HG02840 (cell line): ENCODE results near the gene ACADM.
"Not testable (repeated sequence)": the region's sequence is repeated elsewhere in the genome, so short reads cannot be mapped to it uniquely, and the experiment has no call there.

Experiments used
- ATAC-seq: cut with Tn5 transposase; IDR thresholded peaks from one replicate; pipeline ENCODE4 v1.9.1; 2021; ENCODE audit warnings: mild to moderate bottlenecking, moderate library complexity, moderate number of reproducible peaks; ENCODE audit not compliant: unreplicated experiment, low FRiP score

The ACADM gene

DNA sequence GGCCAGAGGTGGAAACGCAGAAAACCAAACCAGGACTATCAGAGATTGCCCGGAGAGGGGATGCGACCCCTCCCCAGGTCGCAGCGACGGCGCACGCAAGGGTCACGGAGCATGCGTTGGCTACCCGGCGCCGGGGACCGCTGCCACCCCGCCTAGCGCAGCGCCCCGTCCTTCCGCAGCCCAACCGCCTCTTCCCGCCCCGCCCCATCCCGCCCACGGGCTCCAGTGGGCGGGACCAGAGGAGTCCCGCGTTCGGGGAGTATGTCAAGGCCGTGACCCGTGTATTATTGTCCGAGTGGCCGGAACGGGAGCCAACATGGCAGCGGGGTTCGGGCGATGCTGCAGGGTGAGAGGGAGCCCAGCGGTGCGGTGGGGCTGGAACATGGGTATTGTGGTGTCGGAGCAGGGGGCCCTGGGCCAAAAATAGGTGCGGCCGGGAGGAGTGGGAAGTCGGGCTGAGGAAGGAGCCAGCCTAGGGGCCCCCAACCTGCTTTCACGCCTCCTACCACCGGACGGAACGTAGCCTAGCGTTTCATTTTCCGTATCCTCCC, at the start of gene ACADM:
Gene ACADM (plus strand): TSS at position 238 of the 551 bp plus-strand sequence. CDS start 79 bp downstream, at position 317.
- peak; percentile 90 for ATAC-seq

DNA sequence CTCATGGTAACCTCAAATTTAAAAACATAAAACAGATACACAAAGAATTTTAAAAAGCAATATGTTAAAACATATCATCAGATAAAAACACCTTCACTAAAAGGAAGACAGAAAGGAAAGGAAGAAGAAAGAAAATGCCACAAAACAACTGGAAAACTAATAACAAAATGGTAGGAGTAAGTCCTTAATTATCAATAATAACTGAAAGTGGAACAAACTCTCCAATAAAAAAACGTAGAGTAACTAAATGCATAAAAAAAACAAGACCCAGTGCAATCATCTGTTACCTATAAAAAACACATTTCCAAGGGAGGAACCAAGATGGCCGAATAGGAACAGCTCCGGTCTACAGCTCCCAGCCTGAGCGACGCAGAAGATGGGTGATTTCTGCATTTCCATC, 47.1 kb upstream of the ACADM start:
- no peak for ATAC-seq

DNA sequence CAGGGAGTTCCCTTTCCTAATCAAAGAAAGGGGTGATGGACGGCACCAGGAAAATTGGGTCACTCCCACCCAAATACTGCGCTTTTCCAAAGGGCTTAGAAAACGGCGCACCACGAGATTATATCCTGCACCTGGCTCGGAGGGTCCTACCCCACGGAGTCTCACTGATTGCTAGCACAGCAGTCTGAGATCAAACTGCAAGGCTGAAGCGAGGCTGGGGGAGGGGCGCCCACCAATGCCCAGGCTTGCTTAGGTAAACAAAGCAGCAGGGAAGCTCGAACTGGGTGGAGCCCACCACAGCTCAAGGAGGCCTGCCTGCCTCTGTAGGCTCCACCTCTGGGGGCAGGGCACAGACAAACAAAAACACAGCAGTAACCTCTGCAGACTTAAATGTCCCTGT, 46.5 kb upstream of the ACADM start:
- not testable (repeated sequence) for ATAC-seq

DNA sequence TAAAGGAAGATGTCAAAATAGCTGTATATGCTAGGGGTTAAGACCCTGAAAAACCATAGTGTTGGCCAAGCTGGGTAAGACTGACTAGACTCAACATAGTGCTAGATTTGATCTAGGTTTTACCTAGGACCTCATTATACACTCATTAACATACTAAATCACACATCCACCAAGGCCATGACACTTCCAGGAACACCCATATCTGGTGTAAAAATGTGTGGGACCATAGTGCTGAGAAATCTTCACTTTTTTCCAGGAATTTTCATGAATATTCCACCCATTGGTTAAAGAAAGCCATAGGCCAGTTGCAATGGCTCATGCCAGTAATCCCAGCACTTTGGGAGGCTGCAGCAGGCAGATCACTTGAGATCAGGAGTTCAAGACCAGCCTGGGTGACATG, 34.0 kb upstream of the ACADM start:
- no peak for ATAC-seq

DNA sequence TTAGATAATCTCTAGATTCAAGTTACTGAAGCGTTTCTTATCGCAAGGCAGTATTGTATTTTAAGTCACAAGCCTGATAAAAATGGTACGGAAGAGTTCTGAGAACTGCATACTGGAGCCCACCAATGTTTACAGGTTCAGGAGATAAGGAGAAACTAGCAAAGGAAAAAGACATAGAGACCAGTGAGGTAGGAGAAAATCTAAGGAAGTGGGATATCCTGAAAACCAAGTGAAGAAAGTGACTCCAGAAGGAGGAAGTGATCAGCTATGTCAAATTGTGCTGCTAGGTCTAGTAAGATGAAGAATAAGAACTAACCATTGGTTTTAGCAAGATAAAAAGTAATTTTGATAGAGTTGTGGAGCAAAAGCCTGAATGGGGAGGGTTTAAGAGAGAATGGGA, 31.0 kb upstream of the ACADM start:
- ATAC-seq = no peak

DNA sequence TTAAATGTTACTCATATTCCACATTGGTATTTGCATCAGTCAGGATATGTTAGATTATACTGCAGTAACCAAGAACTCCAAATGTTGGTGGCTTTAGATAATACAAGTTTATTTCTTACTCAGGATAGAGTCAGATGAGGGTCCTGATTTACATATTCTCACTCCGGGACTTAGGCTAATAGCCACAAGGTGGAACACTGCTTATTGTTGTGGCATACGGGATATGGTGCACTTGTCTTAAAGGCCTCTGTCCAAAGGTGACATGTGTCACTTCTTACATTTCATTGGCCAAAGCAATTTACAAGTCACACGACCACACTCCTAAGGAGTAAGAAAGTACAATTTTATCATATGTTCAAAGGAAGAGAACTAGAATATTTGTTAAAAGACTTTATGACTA, 28.5 kb upstream of the ACADM start:
- ATAC-seq = no peak

DNA sequence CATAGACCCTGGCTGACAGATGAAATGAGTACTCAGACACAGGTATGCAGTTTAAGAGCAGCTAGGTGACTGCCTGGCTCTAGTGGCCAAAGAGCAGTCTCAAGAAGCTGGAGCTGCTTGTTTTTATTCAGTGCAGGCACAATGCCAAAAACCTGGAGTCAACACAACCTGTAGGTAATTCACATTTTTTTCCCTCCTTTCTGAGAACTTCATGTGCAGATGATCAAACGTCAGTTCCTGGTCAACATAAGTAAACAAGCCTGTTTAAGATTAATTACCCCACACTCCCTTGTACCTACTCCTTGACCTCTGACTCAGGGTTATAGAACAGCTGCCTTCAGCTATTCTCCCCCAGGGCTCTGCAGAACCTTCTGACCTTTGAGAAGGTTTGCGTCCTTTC, 17.3 kb upstream of the ACADM start:
- no peak for ATAC-seq

DNA sequence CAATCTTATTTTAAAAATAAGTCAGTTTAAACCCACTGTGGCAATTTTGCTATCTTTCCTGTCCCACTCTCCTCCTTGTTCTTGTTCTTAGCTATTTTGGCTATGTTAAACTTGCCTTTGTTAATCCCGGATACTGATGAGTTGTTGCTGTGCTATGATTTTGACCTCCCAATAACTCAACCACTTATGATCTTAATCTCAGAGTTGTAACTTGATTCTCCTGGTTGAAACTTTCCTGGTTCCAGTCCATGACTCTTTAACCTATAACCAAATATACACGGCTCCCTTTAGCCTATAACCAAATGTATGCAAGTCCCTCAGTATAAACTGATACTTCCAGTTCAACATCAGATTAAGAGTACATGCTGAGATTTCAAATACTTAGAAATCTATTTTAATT, 15.6 kb upstream of the ACADM start:
- ATAC-seq = no peak

DNA sequence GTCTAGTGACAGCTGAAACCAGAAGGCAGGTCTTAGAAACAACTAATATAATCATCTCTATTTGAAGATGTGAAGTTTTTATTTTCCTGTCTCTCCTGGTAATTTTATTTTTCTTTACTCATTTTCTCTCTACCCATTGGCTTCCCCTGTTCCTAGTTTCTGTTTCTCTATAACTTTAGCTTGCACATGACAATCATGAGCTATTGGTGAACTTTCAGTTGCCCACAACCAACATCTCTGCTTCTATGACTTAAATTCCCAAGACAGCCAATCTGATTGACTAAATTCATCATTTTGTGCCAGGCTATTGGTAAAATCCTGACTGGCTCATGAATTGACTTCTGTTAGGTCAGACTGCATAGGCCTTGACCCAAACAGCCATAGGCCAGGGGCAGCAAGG, 13.7 kb upstream of the ACADM start:
- no peak for ATAC-seq

DNA sequence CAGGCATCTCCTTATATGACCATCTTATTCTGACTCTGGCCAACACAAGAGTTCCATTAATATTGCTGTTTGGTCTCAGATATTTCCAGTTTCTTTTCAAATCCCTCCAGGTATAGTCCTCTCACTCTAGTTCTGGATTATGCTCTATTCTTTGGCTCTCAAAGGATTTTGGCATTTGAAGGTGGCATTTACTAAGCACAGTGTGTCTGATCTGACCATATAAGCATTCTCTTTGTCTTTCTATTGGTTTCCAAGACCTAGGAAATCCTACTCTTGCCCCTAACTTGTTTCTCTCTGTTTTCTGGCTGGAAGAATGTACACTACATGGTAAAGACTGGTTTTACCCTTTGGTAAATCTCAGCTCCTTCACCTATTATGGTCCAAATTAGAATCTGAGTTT, 12.7 kb upstream of the ACADM start:
- ATAC-seq = no peak

DNA sequence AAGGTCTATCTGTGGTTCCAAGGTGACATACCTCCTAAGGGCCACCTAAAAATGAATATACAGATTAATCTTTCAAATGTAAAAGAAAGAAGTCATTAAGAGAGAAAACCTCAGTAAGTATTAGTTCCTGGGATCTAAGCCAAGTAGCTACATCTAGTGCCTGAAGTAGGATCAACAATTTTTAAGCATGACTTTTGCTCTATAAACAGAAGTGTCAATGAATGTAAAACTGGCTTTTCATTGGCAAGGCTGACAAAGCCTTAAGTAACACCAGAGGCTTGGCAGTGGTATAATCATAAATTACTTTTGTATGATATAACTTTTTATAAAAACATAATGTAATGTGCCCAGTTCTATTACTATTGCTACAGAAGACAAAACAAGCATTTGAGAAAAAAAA, 12.2 kb upstream of the ACADM start:
- no peak for ATAC-seq

DNA sequence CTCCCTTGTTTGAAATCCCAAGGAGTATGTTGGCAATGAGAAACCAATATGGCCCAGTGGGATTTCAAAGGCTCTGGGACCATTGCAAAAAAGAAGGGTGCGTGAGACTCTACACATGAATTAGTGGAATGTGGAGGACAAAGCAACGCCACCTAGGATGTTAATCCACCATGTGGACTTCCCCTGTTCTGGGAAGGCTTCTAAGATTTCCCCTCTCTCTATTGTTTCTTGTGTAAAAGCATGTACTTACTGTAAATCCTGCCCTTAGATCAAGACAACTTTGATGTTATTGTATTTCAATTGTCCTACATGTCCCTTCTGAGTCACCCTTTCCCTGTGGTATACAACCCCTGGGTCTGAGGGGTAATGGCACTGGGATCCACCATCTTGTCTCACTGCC, 4.7 kb upstream of the ACADM start:
- ATAC-seq = no peak

DNA sequence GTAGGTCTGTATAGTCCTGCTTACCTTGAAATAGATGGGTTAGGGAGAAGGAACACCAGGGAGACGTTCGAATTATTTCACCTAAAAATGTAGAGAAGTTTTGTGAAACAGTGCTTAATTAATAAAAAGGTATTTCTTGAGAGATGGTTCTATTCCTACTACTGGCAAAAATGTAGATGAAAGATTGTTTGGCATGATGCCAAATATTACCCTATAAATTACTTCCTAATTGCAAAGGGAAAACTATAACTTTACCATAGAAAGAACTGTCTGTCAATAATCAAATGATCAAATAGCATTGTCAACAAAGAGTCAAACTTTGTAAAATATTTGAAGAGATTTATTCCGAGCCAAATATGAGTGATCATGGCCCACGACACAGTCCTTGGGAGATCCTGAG, 4.2 kb upstream of the ACADM start:
- ATAC-seq = no peak

DNA sequence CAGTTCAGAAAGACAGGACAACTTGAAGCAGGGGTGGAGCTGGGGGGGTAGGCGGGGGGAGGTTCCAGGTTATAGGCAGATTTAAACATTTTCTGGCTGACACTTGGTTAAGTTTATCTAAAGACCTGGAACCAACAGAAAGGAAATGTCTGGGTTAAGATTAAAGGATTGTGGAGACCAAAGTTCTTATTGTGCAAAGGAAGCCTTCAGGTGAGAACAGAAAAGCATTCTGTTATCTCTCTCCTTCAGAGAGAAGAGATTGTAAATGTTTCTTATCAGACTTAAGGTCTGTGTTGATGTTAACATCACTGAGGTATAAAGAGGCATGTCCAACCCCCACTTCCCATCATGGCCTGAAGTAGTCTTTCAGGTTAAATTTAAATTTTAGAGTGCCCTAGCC, 3.7 kb upstream of the ACADM start:
- ATAC-seq = no peak

DNA sequence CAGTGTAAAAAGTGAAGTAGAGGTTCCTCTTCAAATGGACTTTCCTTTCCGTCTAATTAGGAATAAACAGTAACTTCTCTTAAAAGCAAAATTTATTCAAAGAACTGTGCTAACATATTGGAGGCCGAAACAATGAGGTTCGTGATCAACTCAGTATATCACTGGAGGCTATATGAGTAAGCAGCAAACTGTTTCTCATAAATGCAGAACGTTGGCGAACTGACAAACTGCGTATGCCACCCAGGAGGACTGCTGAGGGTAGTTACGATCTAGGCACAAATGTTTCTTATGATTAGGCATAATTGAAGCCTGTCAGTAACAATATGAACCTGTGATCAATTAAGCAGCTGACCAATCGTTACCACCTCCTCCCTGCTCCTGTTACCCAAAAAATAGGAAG, 2.3 kb upstream of the ACADM start:
- not testable (repeated sequence) for ATAC-seq

DNA sequence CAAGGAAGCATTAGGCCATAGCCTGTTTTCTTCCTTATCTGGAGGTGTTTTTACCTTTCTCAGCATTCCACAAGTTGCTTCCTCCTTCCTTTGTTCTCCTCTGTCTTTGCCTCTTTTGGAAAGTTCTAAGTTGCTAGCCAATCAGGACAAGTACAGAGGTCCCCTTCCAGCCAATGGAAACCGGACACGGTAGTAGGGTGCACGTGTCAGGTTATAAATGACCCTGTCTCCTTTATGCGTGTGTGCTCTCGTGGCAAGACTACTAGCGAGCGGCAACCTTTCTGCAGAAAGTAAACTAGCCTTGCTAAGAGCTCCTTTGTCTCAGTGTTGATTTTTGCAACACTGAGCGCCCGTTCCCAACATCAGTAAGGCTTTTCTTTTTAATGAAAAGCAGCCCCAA, 1.5 kb upstream of the ACADM start:
- ATAC-seq = no peak

DNA sequence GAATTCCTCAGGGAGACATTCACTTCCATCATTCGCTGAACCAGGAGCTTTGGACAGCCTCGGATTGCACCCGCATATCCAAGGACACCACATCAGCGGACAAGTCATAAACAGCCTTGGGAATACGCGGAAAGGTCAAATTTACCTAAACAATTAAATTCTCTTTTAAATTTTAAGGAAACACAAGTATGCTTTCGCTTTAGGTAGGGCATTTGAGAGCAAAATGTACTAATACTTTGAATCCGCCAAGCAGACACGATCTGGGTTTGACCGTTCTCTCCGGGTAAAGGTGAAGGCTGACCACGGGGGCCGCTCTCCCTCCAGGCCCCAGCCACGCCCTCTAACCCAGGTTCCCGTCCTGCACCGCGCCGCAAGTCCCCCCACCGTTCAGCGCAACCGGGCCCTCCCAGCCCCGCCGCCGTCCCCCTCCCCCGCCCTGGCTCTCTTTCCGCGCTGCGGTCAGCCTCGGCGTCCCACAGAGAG, 479 bp upstream of the ACADM start:
- ATAC-seq = peak; percentile 75

DNA sequence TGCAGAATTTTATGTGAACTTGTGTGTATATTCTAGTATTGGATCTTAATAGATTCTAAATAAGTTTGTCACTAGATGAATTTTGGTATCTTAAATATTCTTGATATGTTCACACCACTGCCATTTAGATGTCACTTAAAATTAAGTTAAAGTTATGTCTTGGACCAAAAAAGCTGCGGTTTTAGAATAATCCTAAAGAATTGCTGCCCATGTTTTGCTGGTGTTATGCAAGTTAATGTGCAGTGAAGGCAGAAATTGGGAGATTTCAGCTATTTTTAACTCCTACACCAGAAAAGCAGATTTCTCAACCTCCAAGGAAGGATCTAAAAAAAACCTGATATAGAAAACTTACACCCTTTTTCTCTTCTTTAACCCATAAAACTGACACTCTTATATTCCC, 757 bp downstream of the ACADM start:
- no peak for ATAC-seq

DNA sequence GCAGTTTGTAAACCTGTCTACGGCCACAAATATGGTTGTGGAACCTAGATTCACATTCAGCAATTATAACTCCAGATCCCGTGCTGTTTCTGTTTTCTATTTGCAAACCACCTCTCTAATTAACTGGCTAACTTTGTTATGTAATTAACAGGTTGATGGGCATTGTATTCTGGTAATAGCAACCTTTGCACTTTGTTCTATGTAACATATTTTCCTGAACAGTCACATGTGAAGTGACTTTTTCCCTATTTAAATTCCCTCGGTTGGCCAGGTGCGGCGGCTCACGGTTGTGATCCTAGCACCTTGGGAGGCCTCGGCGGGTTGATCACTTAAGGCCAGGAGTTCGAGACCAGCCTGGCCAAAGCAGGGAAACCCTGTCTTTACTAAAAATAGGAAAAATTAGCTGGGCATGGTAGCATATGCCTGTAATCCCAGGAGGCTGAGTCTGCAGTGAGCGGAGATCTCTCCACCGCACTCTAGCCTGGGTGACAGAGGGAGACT, 1.4 kb downstream of the ACADM start:
- no peak for ATAC-seq

DNA sequence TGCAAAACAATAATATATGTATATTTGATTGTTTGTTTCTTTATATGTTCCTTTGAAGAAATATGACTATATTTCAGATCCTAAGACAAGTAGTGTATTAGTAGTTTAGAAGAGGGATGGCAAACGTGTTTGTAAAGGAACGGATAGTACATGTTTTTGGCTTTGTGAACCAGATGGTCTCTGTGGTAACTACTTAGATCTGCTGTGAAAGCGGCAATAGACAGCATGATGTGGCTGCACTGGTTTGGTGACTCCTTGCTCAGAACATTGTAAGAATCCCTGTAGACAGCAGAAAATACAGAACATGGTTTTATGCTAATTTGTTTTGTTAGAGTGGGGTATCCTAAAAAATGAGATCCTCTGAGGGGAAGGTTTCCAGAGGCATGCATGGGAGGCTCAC, 3.1 kb downstream of the ACADM start:
- ATAC-seq = no peak

DNA sequence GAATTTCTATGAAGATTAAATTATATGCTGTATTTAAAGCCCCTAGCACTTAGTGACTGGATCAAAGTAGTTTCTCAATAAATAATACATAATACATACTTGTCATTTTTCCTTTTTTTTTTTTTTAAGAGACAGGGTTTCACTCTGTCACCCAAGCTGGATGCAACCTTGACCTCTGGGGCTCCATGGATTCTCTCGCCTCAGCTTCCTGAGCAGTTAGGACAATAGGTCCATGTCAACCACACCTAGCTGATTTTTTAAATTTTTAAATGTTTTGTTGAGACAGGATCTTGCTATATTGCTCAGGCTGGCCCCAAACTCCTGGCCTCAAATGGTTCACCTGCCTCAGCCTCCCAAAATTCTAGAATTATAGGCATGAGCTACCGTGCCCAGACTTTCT, 5.9 kb downstream of the ACADM start:
- no peak for ATAC-seq

DNA sequence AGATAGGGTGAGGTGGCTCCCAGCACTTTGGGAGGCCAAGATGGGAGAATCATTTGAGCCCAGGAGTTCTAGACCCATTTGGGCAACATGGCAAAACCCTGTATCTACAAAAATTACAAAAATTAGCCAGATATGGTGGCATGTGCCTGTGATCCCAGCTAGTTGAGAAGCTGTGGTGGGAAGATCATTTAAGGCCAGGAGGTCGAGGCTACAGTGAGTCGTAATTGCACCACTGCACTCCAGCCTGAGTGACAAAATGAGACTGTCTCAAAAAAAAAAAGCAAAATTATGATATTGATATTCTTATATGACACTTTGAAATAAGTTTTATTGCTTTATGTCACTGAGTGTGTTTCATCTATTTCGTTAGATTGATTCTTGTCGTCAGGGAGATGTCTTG, 7.4 kb downstream of the ACADM start:
- ATAC-seq = no peak

DNA sequence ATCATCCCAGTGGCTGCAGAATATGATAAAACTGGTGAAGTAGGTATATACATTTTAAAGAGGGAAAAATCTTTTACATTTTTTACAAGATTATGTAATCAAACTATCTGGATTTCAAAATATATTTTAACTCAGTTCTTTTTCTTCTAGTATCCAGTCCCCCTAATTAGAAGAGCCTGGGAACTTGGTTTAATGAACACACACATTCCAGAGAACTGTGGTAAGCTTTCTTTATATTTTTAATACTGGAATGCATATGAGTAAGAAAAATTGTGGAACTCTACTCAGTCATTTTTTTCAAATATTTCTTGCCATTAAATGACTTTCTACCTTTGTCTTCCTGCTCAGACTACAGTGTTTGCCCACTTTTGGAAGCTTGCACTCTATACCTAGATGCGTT, 8.2 kb downstream of the ACADM start:
- no peak for ATAC-seq
